HEK293 (cell line): ENCODE data around the gene MYH6.

Source experiments
- CTCF ChIA-PET: fragments of 350-600 bp; formaldehyde crosslinking; extraction: SDS; loops from one replicate; lab custom pipeline; 2021; ENCODE audit warnings: antibody characterized with exemption; lab: Yijun Ruan, JAX
- POLR2A ChIA-PET: fragments of 300-600 bp; formaldehyde crosslinking; extraction: SDS; loops from one replicate; lab custom pipeline; 2020; ENCODE audit warnings: antibody characterized with exemption, inconsistent platforms; lab: Yijun Ruan, JAX
- H3K27ac ChIP-seq: fragments of 200-500 bp; sonication (Bioruptor generic); 2 replicates; pipeline ENCODE4 v1.5.1; 2014; ENCODE audit warnings: low read depth, low read length, control low read depth, inconsistent platforms; ENCODE audit errors: extremely low read depth
- H3K36me3 ChIP-seq, 2 experiments: fragments of 200-500 bp in 1 of 2; sonication (Bioruptor generic) in 1 of 2; 1 replicate in 1 of 2; 2 replicates in 1 of 2; pipeline ENCODE4 v1.5.1; 2014 to 2017; ENCODE audit warnings: inconsistent platforms in 2 of 2, low read length in 2 of 2; ENCODE audit not compliant: control insufficient read depth in 2 of 2, insufficient read depth in 1 of 2
- H3K4me1 ChIP-seq: fragments of 200-500 bp; sonication (Bioruptor generic); 2 replicates; pipeline ENCODE4 v1.5.1; 2014; ENCODE audit warnings: mild to moderate bottlenecking, low read length, inconsistent platforms; ENCODE audit not compliant: control insufficient read depth, insufficient read depth
- H3K4me3 ChIP-seq: 2 replicates; pipeline ENCODE4 v1.5.1; 2011; ENCODE audit warnings: low read depth, mild to moderate bottlenecking, control low read depth, low read length, moderate library complexity
- H3K9me3 ChIP-seq: fragments of 200-500 bp; sonication (Bioruptor generic); 2 replicates; pipeline ENCODE4 v1.5.1; 2014; ENCODE audit warnings: low read depth, low read length, inconsistent platforms; ENCODE audit not compliant: control insufficient read depth, insufficient read depth
- CTCF ChIP-seq: fragments of 450-650 bp; formaldehyde crosslinking; IDR thresholded peaks from 2 replicates; pipeline ENCODE4 v1.5.1; 2016; ENCODE audit warnings: missing biosample characterization, missing genetic modification characterization
- KLF16 ChIP-seq: fragments of 450-650 bp; formaldehyde crosslinking; IDR thresholded peaks from 2 replicates; pipeline ENCODE4 v1.5.1; 2017; ENCODE audit warnings: missing biosample characterization, missing genetic modification characterization
- MEIS1 ChIP-seq: sonication (generic); formaldehyde crosslinking; IDR thresholded peaks from 2 replicates; pipeline ENCODE4 v1.8.1; 2022; ENCODE audit warnings: missing genetic modification reagents, mild to moderate bottlenecking, borderline replicate concordance
- PRDM2 ChIP-seq: fragments of 450-650 bp; formaldehyde crosslinking; IDR thresholded peaks from 2 replicates; pipeline ENCODE4 v1.5.1; 2016; ENCODE audit warnings: missing biosample characterization, missing genetic modification characterization, borderline replicate concordance
- RBAK ChIP-seq: fragments of 450-650 bp; formaldehyde crosslinking; IDR thresholded peaks from 2 replicates; pipeline ENCODE4 v1.5.1; 2016; ENCODE audit warnings: missing biosample characterization, missing genetic modification characterization
- WT1 ChIP-seq: fragments of 450-650 bp; formaldehyde crosslinking; IDR thresholded peaks from 2 replicates; pipeline ENCODE4 v1.5.1; 2016; ENCODE audit warnings: missing biosample characterization, missing genetic modification characterization
- ZFHX2 ChIP-seq: fragments of 450-650 bp; formaldehyde crosslinking; conservative IDR thresholded peaks from 2 replicates; pipeline ENCODE4 v1.5.1; 2016; ENCODE audit warnings: missing biosample characterization, missing genetic modification characterization
- ZFP69B ChIP-seq: fragments of 450-650 bp; formaldehyde crosslinking; IDR thresholded peaks from 2 replicates; pipeline ENCODE4 v1.5.1; 2016; ENCODE audit warnings: missing biosample characterization, missing genetic modification characterization
- ZNF133 ChIP-seq: fragments of 450-650 bp; formaldehyde crosslinking; IDR thresholded peaks from 2 replicates; pipeline ENCODE4 v1.5.1; 2016; ENCODE audit warnings: missing biosample characterization, missing genetic modification characterization
- ZNF221 ChIP-seq: fragments of 450-650 bp; formaldehyde crosslinking; IDR thresholded peaks from 2 replicates; pipeline ENCODE4 v1.5.1; 2017; ENCODE audit warnings: missing biosample characterization, missing genetic modification characterization, borderline replicate concordance
- ZNF416 ChIP-seq: fragments of 450-650 bp; formaldehyde crosslinking; IDR thresholded peaks from 2 replicates; pipeline ENCODE4 v1.5.1; 2016; ENCODE audit warnings: missing biosample characterization, missing genetic modification characterization
- ZNF433 ChIP-seq: fragments of 450-650 bp; formaldehyde crosslinking; IDR thresholded peaks from 2 replicates; pipeline ENCODE4 v1.5.1; 2016; ENCODE audit warnings: missing biosample characterization, missing genetic modification characterization, low read depth
- ZNF529 ChIP-seq: fragments of 450-650 bp; formaldehyde crosslinking; IDR thresholded peaks from 2 replicates; pipeline ENCODE4 v1.5.1; 2017; ENCODE audit warnings: missing genetic modification characterization, missing biosample characterization; ENCODE audit not compliant: insufficient replicate concordance
- ZNF660 ChIP-seq: fragments of 450-650 bp; IDR thresholded peaks from 2 replicates; pipeline ENCODE4 v1.5.1; 2018; ENCODE audit warnings: missing biosample characterization, mild to moderate bottlenecking, missing genetic modification characterization
- ZNF76 ChIP-seq: fragments of 450-650 bp; formaldehyde crosslinking; IDR thresholded peaks from 2 replicates; pipeline ENCODE4; 2016; ENCODE audit warnings: low read depth, missing biosample characterization, missing genetic modification characterization, borderline replicate concordance
- TF ChIP-seq, protein P1 (sequence below): fragments of 450-650 bp; formaldehyde crosslinking; IDR thresholded peaks from 2 replicates; pipeline ENCODE4 v1.5.1; 2016; ENCODE audit warnings: missing biosample characterization, missing genetic modification characterization, low read depth
- TF ChIP-seq, protein P2 (sequence below): sonication (generic); formaldehyde crosslinking; IDR thresholded peaks from 2 replicates; pipeline ENCODE4 v1.8.1; 2022; ENCODE audit warnings: mild to moderate bottlenecking, moderate library complexity, missing genetic modification reagents
- TF ChIP-seq, protein P3 (sequence below): fragments of 450-650 bp; formaldehyde crosslinking; IDR thresholded peaks from 2 replicates; pipeline ENCODE4 v1.5.1; 2016; ENCODE audit warnings: missing biosample characterization, missing genetic modification characterization

Gene MYH6

GRCh38 chr14:23441076-23441475 is 33.0 kb upstream of the MYH6 start (continued):
- TF ChIP-seq PRDM2 (tag by site-specific recombination) (no peak), ZNF433 (tag by site-specific recombination) (no peak), ZNF660 (tag by site-specific recombination) (no peak), ZFHX2 (no peak), RBAK (tag by site-specific recombination) (no peak), ZNF133 (tag by site-specific recombination) (no peak), MEIS1 (CRISPR knock-in tag) (no peak), ZNF76 (no peak), ZNF221 (no peak), CTCF (tag by site-specific recombination) (no peak)

GRCh38 chr14:23439107-23439835 is 31.2 kb upstream of the MYH6 start:
- no peaks in the 10 kb centered on the region for H3K36me3 ChIP-seq
- TF ChIP-seq ZFP69B (tag by site-specific recombination), result no peak
- no peak for TF ChIP-seq ZNF529 (tag by site-specific recombination)
- no peak for TF ChIP-seq KLF16
- no peak for TF ChIP-seq ZNF133 (tag by site-specific recombination)
- TF ChIP-seq ZNF416 (tag by site-specific recombination), result no peak
- TF ChIP-seq, protein P1, sequence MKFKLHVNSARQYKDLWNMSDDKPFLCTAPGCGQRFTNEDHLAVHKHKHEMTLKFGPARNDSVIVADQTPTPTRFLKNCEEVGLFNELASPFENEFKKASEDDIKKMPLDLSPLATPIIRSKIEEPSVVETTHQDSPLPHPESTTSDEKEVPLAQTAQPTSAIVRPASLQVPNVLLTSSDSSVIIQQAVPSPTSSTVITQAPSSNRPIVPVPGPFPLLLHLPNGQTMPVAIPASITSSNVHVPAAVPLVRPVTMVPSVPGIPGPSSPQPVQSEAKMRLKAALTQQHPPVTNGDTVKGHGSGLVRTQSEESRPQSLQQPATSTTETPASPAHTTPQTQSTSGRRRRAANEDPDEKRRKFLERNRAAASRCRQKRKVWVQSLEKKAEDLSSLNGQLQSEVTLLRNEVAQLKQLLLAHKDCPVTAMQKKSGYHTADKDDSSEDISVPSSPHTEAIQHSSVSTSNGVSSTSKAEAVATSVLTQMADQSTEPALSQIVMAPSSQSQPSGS (tag by site-specific recombination), result no peak
- TF ChIP-seq, protein P2, sequence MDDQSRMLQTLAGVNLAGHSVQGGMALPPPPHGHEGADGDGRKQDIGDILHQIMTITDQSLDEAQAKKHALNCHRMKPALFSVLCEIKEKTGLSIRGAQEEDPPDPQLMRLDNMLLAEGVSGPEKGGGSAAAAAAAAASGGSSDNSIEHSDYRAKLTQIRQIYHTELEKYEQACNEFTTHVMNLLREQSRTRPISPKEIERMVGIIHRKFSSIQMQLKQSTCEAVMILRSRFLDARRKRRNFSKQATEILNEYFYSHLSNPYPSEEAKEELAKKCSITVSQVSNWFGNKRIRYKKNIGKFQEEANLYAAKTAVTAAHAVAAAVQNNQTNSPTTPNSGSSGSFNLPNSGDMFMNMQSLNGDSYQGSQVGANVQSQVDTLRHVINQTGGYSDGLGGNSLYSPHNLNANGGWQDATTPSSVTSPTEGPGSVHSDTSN (CRISPR knock-in tag), result no peak
- TF ChIP-seq, protein P3, sequence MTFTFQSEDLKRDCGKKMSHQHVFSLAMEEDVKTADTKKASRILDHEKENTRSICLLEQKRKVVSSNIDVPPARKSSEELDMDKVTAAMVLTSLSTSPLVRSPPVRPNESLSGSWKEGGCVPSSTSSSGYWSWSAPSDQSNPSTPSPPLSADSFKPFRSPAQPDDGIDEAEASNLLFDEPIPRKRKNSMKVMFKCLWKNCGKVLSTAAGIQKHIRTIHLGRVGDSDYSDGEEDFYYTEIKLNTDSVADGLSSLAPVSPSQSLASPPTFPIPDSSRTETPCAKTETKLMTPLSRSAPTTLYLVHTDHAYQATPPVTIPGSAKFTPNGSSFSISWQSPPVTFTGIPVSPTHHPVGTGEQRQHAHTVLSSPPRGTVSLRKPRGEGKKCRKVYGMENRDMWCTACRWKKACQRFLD (tag by site-specific recombination), result no peak
- TF ChIP-seq WT1, result no peak
- H3K27ac ChIP-seq, result no peak overlapping the region
- CTCF ChIA-PET, result interaction anchor here (0.6 kb wide), 1 partner anchor 381 kb away, joined by 3 read pairs; no protein-coding TSS in a partner anchor
- no peak overlapping the region for H3K4me3 ChIP-seq
- POLR2A ChIA-PET, result no interaction called here
- H3K9me3 ChIP-seq, result no peaks in the 10 kb centered on the region
- H3K4me1 ChIP-seq, result no peaks in the 10 kb centered on the region
